HG02938 (cell line): ENCODE measurements around the gene STAMBP.
"Not testable (repeated sequence)": the region's sequence is repeated elsewhere in the genome, so short reads cannot be mapped to it uniquely, and the experiment has no call there.

Source experiments
- ATAC-seq: cut with Tn5 transposase; IDR thresholded peaks from one replicate; pipeline ENCODE4 v1.9.1; 2021; ENCODE audit warnings: mild to moderate bottlenecking, moderate library complexity; ENCODE audit not compliant: unreplicated experiment

Gene STAMBP

DNA sequence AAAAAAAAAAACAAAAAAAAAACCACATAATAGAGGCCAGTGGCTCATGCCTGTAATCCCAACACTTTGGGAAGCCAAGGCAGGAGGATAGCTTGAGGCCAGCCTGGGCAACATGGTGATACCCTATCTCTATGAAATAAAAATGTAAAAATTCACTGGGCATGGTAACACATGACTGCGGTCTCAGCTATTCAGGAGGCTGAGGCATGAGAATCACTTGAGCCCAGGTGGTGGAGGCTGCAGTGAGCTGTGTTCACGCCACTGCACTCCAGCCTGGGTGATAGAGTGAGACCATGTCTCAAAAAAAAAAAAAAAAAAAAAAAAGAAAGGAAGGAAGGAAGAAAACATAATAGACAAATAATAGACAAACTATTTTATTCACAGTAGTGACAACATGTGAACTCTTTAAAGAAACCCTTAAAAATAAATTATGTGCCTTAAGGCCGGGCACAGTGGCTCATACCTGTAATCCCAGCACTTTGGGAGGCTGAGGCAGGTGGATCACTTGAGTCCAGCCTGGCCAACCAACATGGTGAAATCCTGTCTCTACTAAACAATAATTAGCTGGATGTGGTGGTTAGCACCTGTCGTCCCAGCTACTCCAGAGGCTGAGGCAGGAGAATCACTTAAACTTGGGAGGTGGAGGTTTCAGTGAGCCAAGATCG is 75.3 kb downstream of the STAMBP start:
- not testable (repeated sequence) for ATAC-seq

DNA sequence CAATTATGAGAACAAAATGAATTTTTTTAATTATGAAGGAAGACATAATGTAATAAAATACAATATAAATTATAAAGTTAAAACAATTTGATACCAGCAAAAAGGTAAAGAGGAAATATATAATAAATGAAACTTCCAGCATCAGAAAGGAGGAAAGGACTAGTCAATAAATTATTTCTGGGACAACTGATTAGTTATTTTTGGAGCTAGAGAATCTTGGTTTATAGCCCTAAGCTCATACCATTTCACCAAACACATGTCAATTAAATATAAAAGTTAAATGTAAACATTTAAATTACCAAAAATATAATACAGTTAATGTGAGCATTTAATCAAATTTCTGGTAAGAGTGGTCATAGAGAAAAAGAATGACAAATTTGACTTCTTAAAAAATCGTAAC is 76.2 kb downstream of the STAMBP start:
- ATAC-seq: no peak

DNA sequence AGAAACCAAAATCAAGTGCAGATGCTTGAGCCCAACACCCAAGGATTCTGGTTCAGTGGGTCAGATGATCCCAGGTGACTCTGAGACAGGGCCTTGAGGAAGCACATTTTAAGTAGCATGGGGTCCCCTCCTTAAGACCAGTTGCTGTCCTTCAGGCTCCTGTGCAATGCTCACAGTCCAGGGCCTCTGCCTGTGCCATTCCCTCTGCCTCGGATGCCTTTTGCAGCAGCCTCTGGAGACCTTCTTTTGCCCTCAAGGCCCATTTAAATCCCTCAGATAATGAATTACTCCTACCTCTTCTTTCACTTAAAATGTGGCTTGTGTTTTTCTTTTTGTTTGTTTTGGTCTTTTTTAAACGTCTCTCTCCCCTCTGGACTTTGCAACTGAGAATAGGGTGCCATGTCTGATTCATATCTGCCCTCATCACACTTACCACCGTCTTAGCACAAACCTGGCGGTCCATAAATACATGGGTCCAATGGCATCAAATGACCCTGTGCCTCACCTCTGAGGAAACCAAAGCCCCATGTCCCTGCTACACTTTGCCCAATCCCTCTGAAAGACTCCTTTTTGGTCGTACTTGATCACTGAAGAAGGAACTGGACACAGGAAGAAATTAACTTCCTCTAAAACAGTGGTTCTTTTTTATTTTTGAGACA is 78.2 kb downstream of the STAMBP start:
- ATAC-seq: no peak

DNA sequence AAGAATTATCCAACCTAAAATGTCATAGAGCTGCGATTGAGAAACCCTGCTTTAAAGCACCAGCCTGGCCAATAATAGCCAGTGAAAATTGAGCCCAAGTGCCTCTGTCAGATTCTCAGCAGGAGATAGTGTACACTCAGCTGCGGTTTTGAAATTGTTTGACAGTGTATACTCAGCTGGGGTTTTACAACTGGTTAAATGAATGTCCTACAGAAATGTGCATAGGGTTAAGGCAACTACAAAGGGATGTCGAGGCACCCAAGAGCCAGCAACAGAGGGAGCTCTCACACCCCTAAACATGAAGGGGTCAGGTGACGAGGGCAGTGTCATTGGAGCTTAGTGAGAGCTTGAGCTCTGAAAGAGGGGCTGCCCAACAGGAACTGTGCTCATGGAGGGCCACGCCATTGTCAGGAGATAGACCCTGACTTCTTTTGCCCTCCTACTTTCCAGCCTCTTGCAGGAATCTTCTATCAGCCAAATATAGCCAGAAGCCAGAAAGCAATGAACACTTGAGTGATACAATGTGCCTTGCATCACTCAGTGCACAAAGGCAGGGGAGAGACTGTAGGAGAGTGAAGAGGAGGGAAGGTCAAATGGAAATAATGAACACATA is 79.2 kb downstream of the STAMBP start:
- no peak for ATAC-seq

DNA sequence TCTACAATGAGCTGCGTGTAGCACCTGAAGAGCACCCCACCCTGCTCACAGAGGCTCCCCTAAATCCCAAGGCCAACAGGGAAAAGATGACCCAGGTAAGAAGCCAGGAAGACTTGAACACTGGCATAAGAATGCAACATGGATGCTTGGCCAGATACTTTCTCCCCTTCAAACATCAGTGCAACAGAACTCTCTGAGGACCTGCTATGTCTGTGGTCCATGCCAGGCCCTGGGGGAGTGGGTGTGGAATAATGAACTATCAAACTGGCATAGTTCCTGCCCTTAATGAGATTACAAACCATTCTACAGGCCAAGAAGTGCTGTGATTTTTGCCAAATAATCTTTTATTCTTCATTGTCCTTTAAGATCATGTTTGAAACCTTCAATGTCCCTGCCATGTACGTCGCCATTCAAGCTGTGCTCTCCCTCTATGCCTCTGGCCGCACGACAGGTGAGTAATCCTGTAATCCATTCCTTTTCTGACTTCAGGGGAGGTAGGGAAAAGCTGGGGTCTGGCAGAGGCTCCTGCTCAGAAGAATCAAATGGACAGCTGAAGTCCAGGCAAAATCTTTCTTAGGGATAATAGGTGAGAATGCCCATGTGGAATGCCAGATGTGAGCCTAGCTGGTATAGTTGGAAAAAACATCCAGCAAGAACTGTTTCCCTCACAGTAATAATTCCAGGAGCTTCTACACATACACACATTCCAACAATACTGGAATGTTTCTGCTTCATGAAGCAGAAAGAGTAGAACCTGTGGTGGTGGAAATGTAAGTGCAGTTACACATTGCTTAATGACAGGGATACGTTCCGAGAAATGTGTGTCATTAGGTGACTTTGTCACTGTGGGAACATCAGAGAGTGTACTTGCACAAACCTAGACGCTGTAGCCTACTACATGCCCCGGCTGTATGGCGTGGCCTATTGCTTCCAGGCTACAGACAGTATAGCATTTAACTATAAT is 80.2 kb downstream of the STAMBP start:
- ATAC-seq: no peak

DNA sequence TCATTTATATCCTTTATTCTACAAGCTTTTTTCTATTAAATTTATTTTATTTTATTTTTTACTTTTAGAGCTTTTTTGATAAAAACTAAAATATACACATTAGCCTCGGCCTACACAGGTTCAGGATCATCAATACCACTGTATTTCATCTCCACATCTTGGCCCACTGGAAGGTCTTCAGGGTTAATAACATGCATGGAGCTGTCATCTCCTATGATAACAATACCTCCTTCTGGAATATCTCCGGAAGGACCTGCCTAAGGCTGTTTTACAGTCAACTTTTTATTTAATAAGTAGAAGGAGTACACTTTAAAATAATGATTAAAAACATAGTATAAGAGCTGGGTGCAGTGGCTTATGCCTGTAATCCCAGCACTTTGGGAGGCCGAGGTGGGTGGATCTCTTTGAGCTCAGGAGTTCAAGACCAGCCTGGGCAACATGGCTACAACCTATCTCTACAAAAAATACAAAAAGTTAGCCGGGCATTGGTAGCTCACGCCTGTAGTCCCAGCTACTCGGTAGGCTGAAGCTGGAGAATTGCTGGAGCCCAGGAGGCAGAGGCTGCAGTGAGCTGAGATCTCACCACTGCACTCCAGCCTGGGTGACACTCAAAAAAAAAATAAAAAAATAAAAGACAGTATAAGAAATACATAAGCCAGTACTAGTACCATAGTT is 82.2 kb downstream of the STAMBP start:
- ATAC-seq: no peak

DNA sequence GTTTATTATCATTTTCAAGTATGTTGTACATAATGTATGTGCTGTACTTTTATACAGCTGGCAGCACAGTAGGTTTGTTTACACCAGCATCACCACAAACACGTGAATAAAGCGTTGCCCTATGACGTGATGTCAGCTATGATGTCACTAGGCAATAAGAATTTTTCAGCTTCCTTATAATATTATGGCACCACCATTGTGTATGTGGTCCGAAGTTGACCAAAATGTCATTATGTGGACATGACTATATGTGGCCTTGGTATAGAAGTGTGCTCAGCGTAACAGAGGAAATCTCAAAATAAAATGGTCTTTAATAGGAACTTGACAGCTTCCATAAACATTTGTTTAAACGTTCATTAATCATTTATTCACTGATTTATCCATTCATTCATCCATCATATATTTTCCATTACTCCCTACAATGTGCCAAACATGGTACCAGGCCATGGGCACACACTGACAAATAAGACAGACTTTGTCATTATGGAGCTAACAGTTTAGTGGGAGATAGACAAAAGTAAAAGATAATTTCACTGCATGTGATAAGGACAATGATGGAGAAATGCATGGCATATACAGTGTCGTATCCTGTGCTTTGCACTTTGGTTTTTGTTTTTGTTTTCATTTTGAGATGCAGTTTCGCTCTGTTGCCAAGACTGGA is 82.9 kb downstream of the STAMBP start:
- no peak for ATAC-seq

DNA sequence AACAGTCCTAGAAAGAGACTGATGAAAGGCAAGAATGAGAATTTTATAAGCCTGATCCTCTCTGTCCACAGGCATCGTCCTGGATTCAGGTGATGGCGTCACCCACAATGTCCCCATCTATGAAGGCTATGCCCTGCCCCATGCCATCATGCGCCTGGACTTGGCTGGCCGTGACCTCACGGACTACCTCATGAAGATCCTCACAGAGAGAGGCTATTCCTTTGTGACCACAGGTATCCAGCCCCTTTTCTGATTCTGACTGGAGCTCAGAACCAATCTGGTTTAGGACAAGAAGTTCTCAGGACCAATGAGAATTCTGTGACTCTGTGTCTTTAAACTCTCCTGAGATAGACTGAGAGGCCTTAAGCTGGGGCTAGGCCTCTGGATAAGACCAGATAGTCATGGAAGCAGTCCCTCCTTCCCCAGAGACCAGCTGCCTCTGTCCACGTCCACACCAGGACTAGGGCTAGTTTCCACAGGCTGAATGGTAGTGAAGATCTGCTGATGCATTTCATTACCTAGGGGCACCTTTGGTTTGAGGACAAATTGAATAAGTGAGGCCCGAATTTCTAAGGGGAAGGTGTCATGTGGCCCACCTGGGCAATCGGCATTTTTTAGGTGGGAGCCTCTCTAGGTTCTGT is 84.8 kb downstream of the STAMBP start:
- ATAC-seq: no peak

DNA sequence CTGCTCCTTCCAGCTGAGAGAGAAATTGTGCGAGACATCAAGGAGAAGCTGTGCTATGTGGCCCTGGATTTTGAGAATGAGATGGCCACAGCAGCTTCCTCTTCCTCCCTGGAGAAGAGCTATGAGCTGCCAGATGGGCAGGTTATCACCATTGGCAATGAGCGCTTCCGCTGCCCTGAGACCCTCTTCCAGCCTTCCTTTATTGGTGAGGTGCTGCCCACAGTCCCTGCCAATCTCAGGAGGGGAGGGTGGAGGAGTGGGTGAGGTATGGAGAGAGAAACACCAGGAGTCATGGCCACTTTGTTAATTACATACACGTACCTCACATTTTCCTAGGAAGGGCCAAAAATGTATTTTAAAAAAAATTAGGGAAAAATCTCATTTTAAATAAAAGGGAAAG is 85.9 kb downstream of the STAMBP start:
- no peak for ATAC-seq

DNA sequence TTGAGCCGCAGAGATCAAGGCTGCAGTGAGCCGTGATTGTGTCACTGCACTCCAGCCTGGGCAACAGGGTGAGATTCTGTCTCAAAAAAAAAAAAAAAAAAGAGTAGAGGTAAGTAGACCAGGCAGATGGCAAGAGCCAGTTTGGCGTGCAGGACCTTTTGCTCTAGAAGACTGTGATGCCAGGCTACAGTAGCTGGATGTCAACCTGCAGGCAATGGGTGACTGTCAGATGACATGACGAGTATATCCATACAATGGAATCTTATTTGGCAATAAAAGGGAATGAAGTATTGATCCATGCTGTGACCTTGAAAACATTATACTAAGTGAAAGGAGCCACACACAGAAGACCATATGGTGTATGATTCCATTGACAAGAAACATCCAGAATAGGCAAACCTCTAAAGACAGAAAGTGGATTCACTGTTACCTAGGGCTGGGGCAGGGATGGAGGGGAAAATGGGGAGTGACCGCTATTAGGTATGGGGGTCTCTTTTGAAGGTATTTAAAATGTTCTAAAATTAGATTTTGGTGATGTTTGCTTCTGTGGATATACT is 86.8 kb downstream of the STAMBP start:
- no peak for ATAC-seq

DNA sequence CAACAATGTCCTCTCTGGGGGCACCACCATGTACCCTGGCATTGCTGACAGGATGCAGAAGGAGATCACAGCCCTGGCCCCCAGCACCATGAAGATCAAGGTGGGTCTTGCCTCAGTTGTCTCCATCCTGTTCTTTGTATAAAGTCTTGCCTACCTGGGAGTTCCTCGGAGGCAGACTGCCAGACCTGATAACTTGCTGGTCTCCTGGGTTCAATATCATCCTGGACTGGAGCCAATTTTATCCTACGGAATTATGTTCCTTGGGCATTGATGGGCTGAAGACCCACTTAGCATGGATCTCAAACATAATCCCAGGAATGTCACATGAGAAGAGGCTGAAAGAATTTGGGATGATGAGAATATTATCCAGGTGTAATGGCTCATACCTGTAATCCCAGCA is 87.9 kb downstream of the STAMBP start:
- no peak for ATAC-seq

DNA sequence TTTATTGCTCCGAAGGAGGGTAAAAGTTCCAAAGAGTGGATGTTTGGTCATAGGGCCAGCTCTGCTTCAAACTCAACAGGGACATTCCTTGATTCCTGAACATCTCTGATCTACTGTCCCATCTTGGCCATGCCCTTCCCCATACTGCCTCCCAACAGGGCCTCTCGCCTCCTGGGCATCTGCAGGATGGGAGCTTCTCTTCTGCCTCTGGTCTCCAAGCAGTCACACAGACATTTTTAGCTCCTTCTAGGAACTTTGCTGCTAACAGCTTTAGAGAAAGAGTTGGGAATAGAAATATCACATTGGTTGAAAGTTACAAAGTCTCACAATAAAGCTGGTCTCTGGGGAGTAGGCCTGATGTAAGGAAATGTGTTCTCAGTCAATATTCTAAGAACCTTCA is 88.5 kb downstream of the STAMBP start:
- no peak for ATAC-seq

DNA sequence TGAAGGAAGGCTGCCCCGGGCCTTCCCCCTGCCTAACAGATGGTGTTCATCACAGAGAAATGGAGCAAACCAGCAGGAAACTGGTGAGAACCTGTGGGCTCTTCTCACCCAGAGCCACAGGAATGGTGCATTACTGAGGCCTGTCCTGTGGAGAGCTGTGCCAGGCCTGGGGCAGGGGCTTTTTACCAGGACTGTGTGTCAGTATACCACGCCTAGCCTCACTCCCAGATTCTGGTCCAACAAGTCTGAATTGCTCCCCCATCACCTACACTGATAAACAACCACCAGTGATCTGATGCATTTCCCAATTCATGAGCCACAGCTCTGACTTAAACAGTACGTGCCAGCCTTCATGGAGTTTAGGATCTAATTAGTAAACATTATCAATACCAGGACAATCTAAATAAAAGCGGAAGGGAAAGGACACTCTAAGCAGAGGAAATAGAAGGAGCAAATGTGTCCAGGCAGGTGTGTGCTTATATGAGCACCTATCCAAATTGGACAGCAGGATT is 89.0 kb downstream of the STAMBP start:
- ATAC-seq: no peak

DNA sequence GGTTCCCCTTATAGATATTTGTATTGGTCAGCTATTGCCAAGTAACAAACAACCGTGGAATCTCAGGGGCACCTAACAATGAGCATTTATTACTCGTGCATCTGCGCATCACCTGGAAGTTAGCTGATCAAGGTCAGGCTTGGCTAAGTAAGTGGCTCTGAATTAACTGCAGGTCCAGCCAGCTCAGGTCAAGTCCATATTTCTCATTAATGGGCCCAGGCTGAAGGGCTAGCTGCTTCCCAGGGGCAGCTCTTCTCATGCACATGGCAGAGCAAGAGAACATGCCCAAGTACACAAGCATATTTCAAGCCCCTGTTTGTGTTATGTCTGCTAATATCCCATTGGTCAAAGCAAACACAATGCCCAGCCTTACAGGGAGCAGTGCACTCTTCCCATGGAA is 90.1 kb downstream of the STAMBP start:
- no peak for ATAC-seq

DNA sequence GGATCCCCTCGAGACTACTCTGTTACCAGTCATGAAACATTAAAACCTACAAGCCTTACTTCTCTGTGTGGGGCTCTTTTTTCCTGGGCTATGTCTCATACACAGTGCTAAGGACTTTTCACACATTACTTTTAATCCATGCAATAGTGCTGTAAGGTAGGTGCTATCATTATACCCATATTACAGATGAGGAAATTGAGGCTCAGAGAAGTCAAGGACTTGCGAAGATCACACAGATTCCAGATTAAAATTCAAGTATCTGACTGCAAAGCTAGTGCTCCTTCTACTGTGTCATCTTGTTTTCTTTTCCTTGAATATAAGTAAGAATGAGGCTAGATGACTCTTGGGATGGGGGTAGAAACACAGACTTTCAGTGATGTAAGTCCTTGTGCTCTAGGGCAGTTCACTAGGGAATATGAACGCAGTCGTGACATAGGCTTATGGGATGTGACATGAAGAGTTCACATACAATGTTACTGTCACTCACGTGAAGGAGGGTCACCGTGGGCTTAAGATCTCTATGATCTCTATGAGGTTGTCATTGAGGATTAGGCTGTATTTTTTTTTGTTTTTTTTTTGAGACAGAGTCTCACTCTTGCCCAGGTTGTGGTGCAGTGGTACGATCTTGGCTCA is 91.0 kb downstream of the STAMBP start:
- ATAC-seq: no peak

DNA sequence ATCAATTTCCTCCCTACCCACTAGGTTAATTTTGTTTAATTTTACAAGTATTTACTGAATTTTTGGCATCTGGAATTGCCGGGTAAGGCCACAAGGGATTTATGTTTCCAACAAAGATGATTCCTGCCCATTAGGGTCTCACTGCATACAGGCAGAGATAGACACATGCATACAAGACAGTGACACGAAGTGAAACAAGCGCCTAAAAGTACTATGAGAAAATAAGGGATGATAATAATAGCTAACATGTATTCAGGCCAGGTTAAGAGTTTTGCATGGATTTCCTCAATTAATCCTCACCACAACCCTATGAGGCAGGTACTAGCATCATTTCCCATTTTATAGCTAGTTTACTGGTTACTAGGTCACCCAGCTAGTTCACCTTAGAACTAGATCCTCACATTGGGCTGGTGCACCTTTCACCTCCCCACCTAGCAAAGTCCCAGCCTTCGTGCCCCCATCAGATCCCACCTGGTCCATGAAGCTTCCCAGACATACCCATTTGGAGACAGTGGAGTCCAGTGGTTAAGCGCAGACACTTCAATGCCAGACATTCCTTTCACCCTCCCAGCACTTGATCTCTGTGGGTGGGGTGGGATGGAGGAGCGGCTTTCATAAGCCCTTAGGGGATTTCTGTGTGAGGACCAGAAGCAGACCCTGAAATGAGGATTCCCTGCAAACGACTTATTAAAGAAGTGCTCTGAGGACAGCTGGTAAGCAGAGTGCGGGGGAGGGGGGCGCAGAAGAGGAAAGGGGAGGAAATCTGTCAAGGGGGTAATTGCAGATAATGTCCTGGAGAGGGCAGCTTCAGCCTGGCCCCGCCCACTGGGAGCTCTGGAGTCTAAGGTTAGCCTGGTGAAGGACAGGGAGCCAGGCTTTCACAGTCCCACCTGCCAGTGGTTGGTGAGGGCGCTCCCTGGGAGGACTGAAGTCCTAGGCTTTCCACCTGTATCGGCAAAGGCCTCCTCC is 92.1 kb downstream of the STAMBP start:
- ATAC-seq: no peak

DNA sequence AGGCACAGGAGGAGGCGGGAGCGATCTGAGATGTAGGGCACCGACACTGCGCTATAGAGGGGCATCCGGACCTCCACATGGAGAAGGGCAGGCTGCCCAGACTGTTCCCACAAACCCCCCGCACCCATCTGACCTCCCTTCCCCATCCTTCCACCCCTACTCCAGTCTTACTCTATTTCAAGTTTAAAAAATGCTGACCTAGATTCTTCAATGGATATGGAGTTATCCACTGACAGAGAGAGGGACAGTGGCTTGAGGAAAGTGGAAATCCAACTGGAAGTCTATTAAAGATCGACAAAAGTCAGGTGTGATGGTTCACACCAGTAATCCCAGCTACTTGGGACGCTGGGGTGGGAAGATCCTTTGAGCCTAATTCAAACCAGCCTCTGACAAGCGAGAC is 92.8 kb downstream of the STAMBP start:
- no peak for ATAC-seq

DNA sequence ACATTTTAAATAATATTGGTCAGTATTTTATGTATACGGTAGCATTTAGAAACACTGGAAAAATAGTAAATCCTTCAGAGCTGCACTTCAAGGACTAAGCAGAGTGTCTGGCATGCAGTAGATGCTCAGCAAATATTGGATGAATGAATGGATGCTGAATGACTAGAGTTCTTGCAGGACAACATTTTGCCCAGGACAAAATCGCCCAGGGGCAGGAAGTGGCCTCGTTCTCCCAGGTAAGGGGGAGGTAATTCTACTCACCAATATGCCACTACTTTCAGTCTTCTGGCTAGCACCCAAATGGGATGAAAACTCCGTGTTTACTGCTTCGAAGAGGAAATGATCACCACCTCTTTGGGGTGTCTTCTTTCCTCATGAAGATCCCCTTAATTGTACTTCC is 93.9 kb downstream of the STAMBP start:
- no peak for ATAC-seq
